ENCODE results near the gene ZSCAN5B. TPM values are rescaled to one million over a fixed set of nuclear protein-coding genes. Genes with fewer than 3 reads are reported as not detected.
"Not testable (repeated sequence)": the region's sequence is repeated elsewhere in the genome, so short reads cannot be mapped to it uniquely, and the experiment has no call there.

ZSCAN5B gene
- total RNA-seq, 2 donors from 2014 or later = not detected

DNA sequence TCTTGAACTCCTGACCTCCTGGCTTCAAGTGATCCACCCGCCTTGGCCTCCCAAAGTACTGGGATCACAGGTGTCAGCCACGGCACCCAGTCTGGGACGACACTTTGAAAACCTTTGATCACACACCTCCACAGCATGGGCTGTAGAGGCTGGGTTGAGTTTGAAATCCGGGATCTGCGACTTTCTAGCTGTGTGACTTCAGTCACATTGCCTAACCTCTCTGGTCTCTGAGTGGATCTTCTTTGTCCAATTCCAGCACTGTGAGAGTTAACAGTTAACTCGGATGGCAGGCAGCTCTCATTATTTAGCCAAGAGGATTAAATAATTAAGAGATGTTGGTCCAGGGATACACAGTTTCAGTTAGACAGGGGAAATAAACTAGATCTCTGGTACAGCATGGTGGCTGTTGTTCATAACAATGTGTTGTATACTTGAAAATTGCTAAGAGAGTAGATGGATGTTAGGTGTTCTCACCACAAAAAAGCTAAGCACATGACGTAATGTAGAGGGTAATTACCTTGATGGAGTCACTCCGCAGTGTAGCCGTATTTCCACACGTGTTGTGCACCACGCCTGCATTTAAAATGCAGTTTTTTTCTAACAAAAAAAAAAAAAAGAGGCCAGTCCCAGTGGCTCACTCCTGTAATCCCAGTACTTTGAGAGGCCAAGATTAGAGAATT is 19.9 kb downstream of the ZSCAN5B start:
- intact Hi-C loops (cut with DNase I, micrococcal nuclease) = loop anchor here in 1 of 2 donors (10.0 kb wide), 1 partner anchor 103 kb away; no protein-coding TSS in a partner anchor
- DNase-seq (no peak), ATAC-seq (no peak)

DNA sequence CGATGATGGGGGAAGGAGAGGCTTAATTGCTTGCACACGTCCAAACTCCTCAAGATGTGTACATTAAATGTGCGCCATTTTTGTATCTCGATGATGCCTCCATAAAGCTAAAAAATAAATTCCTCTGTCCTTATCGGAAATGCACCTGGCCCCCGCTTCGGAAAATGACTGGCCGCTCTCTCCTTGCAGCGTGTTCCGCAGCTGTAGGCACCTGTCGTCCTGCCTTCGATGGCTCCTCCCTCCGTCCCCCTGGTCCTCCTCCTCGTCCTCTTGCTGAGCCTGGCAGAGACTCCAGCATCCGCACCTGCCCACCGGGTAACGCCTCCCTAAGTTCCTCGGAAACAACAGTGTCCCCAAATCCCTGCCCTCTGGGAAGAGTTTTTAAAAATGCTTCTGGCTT is 20.7 kb downstream of the ZSCAN5B start:
- ATAC-seq (no peak), DNase-seq (no peak)
- intact Hi-C loops (cut with DNase I, micrococcal nuclease) = loop anchor here in 1 of 2 donors (10.0 kb wide), 1 partner anchor 102 kb away; no protein-coding TSS in a partner anchor

DNA sequence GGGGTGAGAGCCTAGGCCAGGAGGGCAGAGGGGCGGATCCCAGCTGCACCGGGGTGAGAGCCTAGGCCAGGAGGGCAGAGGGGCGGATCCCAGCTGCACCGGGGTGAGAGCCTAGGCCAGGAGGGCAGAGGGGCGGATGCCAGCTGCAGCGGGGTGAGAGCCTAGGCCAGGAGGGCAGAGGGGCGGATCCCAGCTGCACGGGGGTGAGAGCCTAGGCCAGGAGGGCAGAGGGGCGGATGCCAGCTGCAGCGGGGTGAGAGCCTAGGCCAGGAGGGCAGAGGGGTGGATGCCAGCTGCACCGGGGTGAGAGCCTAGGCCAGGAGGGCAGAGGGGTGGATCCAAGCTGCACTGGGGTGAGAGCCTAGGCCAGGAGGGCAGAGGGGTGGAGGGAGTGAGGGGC is 21.3 kb downstream of the ZSCAN5B start:
- intact Hi-C loops (cut with DNase I, micrococcal nuclease) = loop anchor here in 1 of 2 donors (10.0 kb wide), 1 partner anchor 102 kb away; no protein-coding TSS in a partner anchor
- not testable (repeated sequence) for ATAC-seq

DNA sequence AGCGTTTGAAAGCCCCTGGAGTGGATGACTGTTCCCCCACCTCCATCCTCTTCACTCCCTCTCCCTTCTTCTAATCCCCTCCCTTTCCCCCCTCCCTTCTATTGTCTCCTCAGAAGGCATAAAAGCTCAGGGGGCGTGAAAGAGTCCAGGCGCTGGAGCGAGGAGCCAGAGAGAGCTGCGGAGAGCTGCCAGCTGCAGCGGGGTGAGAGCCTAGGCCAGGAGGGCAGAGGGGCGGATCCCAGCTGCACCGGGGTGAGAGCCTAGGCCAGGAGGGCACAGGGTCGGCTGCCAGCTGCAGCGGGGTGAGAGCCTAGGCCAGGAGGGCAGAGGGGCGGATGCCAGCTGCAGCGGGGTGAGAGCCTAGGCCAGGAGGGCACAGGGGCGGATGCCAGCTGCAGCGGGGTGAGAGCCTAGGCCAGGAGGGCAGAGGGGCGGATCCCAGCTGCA is 21.7 kb downstream of the ZSCAN5B start, which contains the start of gene GALP:
Gene GALP, plus strand, starts transcription at position 148 of the 447 bp plus-strand sequence. CDS start 1,101 bp downstream, outside the sequence.
- ATAC-seq, DNase-seq: not testable (repeated sequence)
- intact Hi-C loops (cut with DNase I, micrococcal nuclease) = loop anchor here in 1 of 2 donors (10.0 kb wide), 1 partner anchor 101 kb away; no protein-coding TSS in a partner anchor

More for the DNA sequence above, 21.3 kb downstream of the ZSCAN5B start:
- not testable (repeated sequence) for DNase-seq

DNA sequence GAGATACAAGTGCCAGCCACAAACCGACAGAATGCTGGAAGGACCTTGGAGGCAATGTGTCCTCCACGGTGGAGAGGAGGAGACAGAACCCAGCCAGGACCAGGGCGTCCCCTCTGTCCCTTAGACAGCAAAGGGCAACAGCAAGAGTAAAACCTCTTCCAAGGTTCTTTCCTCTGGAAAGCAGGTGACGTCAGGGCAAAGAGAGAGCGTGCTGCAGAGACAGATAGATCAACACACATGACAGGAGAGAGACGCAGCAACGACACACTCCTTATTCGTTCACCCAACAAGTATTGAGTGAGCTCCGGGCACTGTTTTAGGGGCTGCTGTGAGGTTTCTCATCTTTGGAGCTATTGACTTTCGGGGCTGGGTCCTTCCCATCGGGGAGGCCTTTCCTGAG is 23.0 kb downstream of the ZSCAN5B start:
- ATAC-seq (peak; percentile 29), DNase-seq (no peak)
- intact Hi-C loops (cut with DNase I, micrococcal nuclease) = loop anchor here in 1 of 2 donors (10.0 kb wide), 1 partner anchor 100 kb away; no protein-coding TSS in a partner anchor

DNA sequence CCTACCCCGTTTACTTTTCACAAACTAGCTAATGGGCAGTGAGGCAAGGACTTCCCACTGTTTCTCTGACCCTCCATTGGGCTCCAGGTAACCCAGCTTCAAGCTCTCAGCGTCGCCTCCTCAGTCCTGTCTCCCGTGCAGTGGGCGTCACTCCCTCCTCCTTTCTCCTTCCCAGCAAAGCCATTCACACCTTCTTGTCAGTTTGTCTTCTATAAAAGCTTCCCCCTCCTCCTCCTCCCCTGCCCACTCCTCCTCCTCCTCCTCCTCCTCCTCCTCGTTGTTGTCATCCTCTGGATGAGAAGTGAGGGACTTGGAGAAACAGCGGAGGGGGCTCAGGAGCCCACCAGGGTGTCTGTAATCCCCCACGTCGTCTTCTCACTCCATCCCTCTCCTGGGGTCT is 23.5 kb downstream of the ZSCAN5B start:
- no peak for DNase-seq
- no peak for ATAC-seq
- intact Hi-C loops (cut with DNase I, micrococcal nuclease) = loop anchor here in 1 of 2 donors (10.0 kb wide), 1 partner anchor 99 kb away; no protein-coding TSS in a partner anchor

DNA sequence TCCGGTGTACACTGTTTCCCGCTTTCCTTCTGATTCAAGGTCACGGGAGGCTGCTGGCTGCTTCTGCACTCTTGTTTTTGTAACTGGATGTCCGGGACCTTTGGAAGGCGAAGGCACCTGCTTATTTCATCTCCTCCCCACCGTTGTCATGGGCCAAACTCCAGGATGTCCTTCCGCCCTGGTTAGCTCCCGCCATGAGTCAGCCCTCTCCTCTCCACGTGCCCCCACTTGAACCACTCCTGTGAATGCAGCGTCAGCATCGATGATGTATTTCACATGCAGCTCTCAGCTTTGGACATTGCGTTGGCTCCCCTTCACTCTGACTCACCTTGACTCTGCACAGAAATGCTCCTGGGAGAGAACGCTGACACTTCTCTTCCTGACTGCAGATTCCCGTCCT is 27.3 kb downstream of the ZSCAN5B start:
- intact Hi-C loops (cut with DNase I, micrococcal nuclease) = loop anchor here in 1 of 2 donors (10.0 kb wide), 1 partner anchor 95 kb away; no protein-coding TSS in a partner anchor
- DNase-seq (no peak), ATAC-seq (no peak)

DNA sequence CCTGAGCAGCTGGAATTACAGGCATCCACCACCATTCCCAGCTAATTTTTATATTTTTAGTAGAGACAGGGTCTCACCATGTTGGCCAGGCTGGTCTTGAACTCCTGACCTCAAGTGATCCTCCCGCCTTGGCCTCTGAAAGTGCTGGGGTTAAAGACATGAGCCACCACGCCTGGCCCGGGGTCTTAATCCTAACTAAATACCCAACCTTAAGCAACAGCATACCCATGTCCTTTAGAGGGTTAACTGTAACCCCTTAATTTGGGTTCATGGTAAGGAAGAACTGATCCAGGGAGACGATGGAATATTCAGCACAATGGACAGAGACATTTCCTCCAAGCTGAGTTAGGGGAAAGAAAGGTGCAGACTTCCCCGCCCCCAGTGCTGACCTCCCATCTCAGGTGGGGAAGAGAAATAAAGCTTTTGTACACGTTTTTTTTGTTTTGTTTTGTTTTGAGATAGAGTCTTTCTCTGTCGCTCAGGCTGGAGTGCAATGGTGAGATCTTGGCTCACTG is 30.5 kb downstream of the ZSCAN5B start:
- intact Hi-C loops (cut with DNase I, micrococcal nuclease) = no loop called here
- ATAC-seq (no peak), DNase-seq (no peak)

DNA sequence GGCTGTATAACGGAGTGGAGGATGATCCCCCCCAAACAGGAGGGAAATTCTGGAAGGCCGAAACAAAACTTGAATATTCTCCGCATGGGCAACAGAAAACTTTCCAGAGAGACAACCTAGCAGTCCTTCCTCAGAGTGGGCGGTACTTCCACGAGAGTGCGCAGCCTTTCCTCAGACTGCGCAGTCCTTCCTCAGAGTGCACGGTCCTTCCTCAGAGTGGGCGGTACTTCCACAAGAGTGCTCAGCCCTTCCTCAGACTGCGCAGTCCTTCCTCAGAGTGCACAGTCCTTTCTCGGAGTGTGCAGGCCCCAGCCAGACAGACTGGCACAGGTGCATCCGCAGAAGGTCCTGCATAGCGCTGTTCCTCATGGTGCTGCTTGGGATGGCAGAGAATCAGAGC is 34.5 kb downstream of the ZSCAN5B start:
- no peak for DNase-seq
- ATAC-seq = no peak
- intact Hi-C loops (cut with DNase I, micrococcal nuclease) = no loop called here

DNA sequence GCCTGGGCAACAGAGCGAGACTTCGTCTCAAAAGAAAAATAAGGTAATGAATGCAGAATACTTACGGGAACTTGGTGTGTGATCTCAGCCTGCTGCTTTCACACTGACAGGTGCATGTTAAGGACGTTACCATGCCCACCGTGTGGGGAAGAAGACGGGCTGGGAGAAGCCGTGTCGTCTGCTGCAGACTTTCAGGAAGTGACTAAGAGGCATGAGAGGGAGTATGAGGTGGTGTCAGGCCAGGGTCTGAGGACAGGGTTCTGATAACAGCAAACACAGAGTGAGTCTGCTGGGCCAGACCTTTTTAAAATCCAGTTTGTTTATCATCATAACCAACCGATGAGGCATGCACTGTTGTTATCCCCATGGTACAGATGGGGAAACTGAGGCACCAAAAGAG is 35.3 kb downstream of the ZSCAN5B start:
- intact Hi-C loops (cut with DNase I, micrococcal nuclease) = no loop called here
- peak; percentile 15 for ATAC-seq

DNA sequence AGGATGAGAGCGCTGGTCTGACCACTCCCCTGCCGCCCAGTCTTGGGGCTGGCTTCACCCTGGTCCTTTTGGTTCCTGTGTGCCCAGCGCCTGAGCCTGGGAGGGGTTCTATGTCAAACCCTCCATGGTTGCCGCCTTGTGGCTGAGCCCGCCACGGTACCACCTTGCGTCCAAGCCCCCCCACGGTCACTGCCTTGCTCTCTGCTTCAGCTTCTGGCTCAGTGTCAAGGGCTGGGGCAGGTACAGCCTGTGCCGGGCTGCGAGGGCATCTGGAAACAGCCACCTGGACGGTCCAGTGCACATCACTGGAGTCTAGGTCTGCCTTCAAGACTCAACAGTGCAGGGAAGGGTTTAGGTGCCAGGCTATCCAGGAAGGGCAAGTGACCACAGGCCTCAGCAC is 36.0 kb downstream of the ZSCAN5B start:
- ATAC-seq = no peak

More for the DNA sequence above, 35.3 kb downstream of the ZSCAN5B start:
- DNase-seq = no peak

DNA sequence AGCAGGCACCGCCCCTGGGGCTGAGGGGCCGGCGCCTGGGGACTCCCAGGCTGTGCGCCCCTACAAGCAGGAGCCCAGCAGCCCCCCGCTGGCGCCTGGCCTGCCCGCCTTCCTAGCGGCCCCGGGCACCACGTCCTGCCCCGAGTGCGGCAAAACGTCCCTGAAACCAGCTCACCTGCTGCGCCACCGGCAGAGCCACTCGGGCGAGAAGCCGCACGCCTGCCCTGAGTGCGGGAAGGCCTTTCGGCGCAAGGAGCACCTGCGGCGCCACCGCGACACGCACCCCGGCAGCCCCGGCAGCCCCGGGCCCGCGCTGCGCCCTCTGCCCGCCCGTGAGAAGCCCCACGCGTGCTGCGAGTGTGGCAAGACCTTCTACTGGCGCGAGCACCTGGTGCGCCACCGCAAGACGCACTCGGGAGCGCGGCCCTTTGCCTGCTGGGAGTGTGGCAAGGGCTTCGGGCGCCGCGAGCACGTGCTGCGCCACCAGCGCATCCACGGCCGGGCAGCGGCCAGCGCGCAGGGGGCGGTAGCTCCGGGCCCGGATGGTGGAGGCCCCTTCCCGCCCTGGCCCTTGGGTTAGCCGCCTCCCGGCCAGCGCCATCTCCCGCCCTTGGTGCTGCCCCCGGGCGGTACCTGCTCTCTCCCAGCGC is 37.8 kb downstream of the ZSCAN5B start:
- ATAC-seq (no peak), DNase-seq (no peak)
- intact Hi-C loops (cut with DNase I, micrococcal nuclease) = no loop called here

More for the DNA sequence above, 36.0 kb downstream of the ZSCAN5B start:
- intact Hi-C loops (cut with DNase I, micrococcal nuclease) = no loop called here
- no peak for DNase-seq

DNA sequence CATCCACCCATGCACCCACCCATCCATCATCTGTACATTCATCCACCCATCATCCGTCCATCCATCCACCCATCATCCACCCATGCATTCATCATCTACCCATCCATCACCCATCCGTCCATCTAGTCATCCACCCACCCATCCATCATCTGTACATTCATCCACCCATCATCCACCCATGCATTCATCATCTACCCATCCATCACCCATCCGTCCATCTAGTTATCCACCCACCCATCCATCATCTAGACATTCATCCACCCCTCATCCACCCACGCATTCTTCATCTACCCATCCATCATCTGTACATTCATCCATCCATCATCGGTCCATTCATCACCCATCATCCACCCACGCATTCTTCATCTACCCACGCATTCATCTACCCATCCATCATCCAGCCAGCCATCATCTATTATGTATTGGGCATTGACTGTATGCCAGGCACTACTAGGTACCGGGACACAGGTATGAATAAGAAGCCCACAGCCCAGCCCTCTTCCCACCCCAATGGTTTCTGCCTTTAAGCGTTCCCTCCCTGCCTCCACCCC is 38.5 kb downstream of the ZSCAN5B start:
- ATAC-seq (no peak), DNase-seq (no peak)
- intact Hi-C loops (cut with DNase I, micrococcal nuclease) = no loop called here

DNA sequence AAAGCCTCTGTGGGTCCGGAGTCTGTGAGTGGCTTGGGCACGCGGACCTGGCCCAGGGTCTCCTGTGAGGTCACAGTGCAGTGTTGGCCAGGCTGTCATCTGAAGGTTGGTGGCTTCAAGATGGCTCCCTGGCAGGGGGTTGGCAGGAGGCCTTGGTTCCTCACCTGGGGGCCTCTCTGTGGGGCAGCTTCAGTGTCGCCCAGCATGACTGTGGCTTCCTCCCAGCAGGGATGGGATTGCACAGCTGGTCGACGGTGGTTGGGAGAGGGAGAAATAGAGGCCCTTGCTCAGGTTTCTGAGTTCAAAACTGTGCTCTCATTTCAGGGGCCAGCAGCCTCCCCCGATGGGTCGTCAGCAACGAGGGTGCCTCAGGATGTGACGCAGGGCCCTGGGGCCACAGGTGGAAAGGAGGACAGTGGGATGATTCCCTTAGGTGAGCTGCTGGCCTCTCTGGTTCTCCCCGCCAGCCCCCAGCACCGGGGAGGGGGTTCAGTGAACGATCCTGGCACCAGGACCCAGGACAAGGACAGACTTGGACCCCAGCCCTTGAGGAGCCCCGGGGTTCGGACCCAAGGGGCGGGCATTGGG is 39.3 kb downstream of the ZSCAN5B start:
- no peak for ATAC-seq
- DNase-seq = no peak
- intact Hi-C loops (cut with DNase I, micrococcal nuclease) = no loop called here

DNA sequence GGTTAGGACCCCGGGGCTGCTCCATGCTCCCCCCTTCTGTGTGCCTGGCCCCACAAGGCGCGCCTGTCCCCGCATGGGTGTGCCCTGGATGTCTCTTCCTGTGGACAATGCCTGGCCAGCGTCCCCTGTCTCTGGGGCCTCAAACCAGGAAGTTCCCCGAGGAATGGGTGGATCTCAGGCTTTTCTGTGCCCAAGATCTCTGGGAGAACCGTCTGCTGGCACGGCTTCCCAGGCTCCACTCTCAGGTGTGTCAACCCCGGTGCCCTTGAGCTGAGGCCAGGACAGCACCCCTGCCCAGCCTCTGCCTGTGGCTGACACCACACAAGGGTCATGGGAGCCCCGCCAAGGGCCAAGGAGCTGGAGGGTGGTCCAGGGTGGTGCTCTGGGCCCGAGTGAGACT is 40.8 kb downstream of the ZSCAN5B start:
- ATAC-seq (peak; percentile 87), DNase-seq (peak; percentile 54 to 63)
- intact Hi-C loops (cut with DNase I, micrococcal nuclease) = no loop called here

DNA sequence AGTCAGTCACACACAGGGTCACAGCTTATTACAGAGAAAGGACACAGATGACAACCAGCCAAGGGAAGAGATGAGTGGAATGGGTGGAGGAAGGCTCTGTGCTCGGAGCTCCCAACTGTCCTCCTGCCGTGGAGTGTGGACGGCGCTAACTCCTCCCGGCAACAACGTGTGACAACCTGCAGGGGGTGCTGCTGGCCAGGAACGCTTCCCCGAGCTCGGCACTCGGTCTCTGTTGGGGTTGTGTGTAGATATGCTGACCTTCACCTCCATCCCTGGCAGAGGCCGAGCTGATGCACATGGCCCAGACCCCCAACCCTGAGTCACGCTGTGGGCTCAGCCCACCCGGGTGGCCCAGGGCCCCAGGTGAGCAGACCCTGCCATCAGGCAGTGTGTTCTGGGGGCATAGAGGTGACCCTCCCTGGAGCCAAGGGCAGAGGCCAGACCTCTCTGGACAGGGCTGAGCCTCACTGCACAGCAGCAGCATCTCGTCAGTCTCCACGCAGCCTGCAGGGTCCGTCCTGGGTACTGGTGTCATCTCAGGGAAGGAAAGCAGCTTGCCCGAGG is 42.4 kb downstream of the ZSCAN5B start:
- no peak for DNase-seq
- ATAC-seq = peak; percentile 49
- intact Hi-C loops (cut with DNase I, micrococcal nuclease) = no loop called here

DNA sequence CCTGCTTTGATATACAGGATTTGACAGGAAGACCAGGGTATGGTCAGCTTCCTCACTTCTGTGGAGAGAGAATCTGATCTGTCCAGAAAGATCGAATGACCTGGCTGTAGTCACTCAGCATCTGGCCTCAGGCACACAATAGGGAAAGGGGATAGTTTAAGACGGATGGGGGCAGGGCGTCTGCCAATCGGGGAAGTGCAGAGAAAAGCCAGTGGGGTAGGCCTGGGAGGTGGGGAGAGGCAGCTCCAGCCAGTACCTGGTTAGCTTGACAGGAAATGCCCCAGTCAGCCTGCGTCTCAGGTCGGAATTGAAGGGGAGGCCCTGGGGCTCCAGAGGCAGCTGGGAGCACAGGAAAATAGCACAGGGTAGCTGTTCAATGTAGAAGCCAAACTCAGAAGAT is 44.1 kb downstream of the ZSCAN5B start:
- intact Hi-C loops (cut with DNase I, micrococcal nuclease) = no loop called here
- no peak for ATAC-seq
- no peak for DNase-seq

DNA sequence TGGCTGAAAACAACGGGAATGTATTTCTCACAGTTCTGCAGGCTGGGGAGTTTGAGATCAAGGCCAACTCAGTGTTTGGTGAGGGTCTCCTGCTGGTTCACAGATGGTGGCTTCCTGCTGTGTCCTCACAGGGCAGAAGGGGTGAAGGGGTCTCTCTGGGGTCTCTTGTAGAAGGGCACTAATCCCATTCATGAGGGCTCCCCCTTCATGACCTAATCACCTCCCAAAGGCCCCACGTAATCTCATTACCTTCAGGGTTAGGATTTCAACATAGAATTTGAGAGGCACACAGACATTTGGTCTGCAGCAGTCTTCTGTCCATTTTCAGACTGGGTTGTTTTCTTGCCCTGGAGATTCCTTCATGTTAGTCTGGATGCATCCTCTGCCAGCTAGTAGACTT is 44.9 kb downstream of the ZSCAN5B start:
- DNase-seq = no peak
- ATAC-seq = no peak
- intact Hi-C loops (cut with DNase I, micrococcal nuclease) = no loop called here

DNA sequence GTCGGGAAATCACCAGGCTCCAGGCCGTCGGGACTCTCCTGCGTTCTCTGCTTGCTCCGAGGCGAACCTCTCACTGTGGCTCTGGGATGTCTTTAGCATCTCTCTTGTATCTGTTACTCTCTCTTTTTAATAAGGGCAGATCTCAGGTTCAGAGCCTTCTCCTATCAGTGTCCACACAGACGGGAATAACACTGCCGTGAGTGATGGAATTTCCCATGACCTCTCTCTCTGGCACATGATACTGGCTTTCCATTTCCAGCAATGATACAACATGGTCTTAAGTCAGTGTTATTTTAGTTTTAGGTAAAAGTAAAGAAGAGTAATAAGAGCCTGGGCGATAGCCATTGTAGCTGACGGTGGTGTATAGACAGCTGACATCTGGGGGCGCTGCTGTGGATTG is 47.2 kb downstream of the ZSCAN5B start:
- DNase-seq = no peak
- intact Hi-C loops (cut with DNase I, micrococcal nuclease) = no loop called here
- ATAC-seq = no peak
